ENCODE measurements around the gene WDR20.

DNA sequence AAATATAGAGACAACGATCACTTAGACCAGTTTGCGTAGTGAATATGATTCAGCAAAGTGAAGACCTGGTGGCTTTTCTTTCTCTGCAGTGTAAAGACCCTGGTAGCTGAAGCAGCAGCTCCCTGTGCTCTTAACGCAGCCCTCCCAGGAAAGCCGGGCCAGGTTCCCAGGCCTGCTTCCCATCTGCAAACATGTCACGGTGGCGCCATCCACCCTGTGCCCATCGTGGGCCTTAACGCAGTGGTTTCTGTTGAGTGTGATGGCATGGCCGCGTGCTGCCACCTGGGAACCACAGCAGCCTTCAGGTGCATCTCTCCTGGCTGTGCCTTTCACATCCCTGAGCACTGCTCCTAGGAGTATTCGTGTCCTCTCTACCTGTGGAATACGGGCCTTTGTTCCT, 71.5 kb downstream of the WDR20 start:
- TF ChIP-seq, protein P1, sequence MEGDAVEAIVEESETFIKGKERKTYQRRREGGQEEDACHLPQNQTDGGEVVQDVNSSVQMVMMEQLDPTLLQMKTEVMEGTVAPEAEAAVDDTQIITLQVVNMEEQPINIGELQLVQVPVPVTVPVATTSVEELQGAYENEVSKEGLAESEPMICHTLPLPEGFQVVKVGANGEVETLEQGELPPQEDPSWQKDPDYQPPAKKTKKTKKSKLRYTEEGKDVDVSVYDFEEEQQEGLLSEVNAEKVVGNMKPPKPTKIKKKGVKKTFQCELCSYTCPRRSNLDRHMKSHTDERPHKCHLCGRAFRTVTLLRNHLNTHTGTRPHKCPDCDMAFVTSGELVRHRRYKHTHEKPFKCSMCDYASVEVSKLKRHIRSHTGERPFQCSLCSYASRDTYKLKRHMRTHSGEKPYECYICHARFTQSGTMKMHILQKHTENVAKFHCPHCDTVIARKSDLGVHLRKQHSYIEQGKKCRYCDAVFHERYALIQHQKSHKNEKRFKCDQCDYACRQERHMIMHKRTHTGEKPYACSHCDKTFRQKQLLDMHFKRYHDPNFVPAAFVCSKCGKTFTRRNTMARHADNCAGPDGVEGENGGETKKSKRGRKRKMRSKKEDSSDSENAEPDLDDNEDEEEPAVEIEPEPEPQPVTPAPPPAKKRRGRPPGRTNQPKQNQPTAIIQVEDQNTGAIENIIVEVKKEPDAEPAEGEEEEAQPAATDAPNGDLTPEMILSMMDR (IDR thresholded peaks at IDR 0.05): no peak
- no peak for TF ChIP-seq POLR2A (IDR thresholded peaks at IDR 0.05)
- TF ChIP-seq EP300 (IDR thresholded peaks at IDR 0.05): no peak
